Astrocyte of the spinal cord (primary cell): ENCODE data around the gene C2CD4C.
"Not testable (repeated sequence)": the region's sequence is repeated elsewhere in the genome, so short reads cannot be mapped to it uniquely, and the experiment has no call there.

Experiments
- DNase-seq: peaks from one replicate; pipeline ENCODE4 v3.0.0; 2011; ENCODE audit warnings: low read depth, low spot score
- H3K4me3 ChIP-seq: 2 replicates; pipeline ENCODE4 v1.5.1; 2011; ENCODE audit warnings: low read depth, mild to moderate bottlenecking, low read length, moderate library complexity
- in situ Hi-C: cut with HindIII; loops from 2 replicates; pipeline ENCODE4 v1.10.0; 2017; ENCODE audit warnings: low sequenced_read_pairs
- TF ChIP-seq, protein P1 (sequence below): IDR thresholded peaks from 2 replicates; pipeline ENCODE4 v1.5.1; 2012; ENCODE audit warnings: low read depth, mild to moderate bottlenecking, low read length, inconsistent platforms

The C2CD4C gene

DNA sequence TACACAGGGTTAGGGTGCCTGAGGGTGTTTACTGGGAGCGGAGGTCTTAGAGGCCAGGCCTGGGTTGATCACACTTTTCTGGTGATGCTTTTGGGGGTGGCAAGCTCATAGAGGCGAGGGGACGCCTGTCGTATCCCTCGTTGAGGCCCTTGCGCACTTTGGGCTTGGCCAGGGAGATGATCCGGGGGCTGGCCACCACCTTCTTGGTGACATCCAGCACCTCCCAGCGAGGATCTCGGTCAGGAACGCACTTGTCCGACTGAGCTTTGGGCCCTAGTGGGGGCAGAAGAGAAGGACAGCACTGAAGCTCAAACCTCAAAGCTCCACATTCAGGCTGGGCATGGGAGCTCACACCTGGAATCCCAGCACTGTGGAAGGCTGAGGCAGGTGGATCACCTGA lies 46.8 kb downstream of the C2CD4C start:
- in situ Hi-C loops: no loop called here
- DNase-seq: no peak
- H3K4me3 ChIP-seq: no peak overlapping the region
- TF ChIP-seq, protein P1, sequence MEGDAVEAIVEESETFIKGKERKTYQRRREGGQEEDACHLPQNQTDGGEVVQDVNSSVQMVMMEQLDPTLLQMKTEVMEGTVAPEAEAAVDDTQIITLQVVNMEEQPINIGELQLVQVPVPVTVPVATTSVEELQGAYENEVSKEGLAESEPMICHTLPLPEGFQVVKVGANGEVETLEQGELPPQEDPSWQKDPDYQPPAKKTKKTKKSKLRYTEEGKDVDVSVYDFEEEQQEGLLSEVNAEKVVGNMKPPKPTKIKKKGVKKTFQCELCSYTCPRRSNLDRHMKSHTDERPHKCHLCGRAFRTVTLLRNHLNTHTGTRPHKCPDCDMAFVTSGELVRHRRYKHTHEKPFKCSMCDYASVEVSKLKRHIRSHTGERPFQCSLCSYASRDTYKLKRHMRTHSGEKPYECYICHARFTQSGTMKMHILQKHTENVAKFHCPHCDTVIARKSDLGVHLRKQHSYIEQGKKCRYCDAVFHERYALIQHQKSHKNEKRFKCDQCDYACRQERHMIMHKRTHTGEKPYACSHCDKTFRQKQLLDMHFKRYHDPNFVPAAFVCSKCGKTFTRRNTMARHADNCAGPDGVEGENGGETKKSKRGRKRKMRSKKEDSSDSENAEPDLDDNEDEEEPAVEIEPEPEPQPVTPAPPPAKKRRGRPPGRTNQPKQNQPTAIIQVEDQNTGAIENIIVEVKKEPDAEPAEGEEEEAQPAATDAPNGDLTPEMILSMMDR: no peak

DNA sequence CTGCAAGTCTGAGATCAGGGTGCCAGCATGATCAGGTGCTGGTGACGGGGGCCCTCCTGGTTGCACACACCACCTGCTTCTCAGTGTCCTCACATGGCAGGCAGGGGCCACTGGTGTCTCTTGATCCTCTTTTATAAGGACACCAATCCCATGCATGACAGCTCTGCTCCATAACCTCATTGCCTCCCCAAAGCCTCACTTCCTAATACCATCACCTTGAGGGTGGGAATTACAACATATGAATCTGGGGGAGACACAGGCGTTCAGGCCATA lies 49.4 kb downstream of the C2CD4C start:
- DNase-seq: no peak
- TF ChIP-seq, protein P1: no peak
- in situ Hi-C loops: no loop called here
- no peak overlapping the region for H3K4me3 ChIP-seq

DNA sequence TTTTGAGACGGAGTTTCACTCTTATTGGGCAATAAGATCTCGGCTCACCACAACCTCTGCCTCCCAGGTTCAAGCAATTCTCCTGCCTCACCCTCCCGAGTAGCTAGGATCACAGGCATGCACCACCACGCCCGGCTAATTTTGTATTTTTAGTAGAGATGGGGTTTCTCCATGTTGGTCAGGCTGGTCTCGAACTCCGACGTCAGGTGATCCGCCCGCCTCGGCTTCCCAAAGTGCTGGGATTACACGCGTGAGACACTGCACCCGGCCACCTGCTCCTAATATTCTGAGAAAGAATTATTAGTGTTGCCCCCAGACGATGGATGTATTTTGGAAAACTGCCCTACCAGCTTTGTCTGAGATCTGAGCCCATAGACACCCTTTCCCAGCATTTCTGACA lies 53.4 kb downstream of the C2CD4C start:
- DNase-seq, H3K4me3 ChIP-seq, in situ Hi-C loops: not testable (repeated sequence)
